ENCODE results near the gene FSTL4.

Gene FSTL4

GRCh38 chr5:133242221-133242835, 370.0 kb downstream of the FSTL4 start:
- DNase-seq = no peak
- intact Hi-C loops (cut with DNase I) = no loop called here

- DNase-seq = no peak
- intact Hi-C loops (cut with DNase I) = no loop called here
Observed at GRCh38 chr5:133241179-133242092, 370.9 kb downstream of the FSTL4 start.

GRCh38 chr5:133240425-133241091, 371.8 kb downstream of the FSTL4 start:
- DNase-seq = peak in 40 of 42 donors; percentile 14 to 91 (median 68)
- intact Hi-C loops (cut with DNase I) = no loop called here

- DNase-seq = peak in 1 of 42 donors; percentile 19
- intact Hi-C loops (cut with DNase I) = no loop called here
Observed at GRCh38 chr5:133238426-133239205, 373.7 kb downstream of the FSTL4 start.

- DNase-seq = peak in 1 of 42 donors; percentile 37
Observed at GRCh38 chr5:133236976-133237375, 375.4 kb downstream of the FSTL4 start.

GRCh38 chr5:133236541-133236951, 375.8 kb downstream of the FSTL4 start:
- intact Hi-C loops (cut with DNase I) = no loop called here
- peak in 5 of 42 donors; percentile 17 to 44 (median 29) for DNase-seq

More at GRCh38 chr5:133236976-133237375, 375.4 kb downstream of the FSTL4 start:
- intact Hi-C loops (cut with DNase I) = no loop called here

GRCh38 chr5:133235696-133236426, 376.5 kb downstream of the FSTL4 start:
- intact Hi-C loops (cut with DNase I) = no loop called here

GRCh38 chr5:133234911-133235310, 377.4 kb downstream of the FSTL4 start:
- intact Hi-C loops (cut with DNase I) = no loop called here
- DNase-seq = peak in 3 of 42 donors; percentile 10 to 19 (median 19)

More at GRCh38 chr5:133235696-133236426, 376.5 kb downstream of the FSTL4 start:
- DNase-seq = peak in 1 of 42 donors; percentile 29

DNA sequence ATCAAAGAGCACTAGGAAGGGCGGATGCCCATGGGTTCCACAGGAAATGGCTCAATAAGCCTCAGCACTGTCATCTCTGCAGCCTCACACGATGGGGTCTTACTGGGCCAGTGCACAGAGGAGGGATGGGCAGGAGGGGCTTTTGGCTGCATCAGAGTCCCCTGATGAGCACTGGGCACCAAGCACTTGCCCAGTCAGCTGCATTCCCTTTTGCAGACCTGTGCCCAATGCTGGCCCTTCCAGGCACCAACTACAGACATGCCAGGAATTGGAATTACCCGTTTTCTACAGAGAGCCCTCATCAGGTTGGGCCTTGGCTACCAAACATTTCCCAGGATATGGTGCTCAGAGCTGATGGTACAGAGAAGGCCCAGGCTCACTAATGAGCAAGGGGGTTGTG, 378.1 kb downstream of the FSTL4 start:
- peak in 1 of 42 donors; percentile 4 for DNase-seq
- intact Hi-C loops (cut with DNase I) = no loop called here

DNA sequence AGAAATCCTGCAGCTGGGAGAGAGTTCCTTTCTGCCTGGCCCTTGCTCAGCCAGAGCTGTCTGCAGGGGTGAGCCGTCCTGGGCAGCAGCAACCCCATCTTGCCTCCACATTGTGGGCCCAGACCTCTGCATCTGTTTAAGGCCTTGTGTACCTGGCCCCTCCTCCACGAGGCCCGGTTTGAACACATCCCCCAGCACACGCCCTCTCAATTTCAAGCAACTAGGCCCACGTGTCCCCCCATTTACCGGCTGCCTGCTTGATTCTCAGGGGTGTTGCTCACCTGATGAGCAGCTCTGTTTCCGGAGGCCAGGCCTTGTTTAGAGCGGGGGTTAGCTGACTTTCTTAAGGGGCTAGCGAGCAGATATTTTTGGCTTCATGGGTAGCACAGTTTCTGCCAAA, 378.7 kb downstream of the FSTL4 start:
- DNase-seq = peak in 1 of 42 donors; percentile 27
- intact Hi-C loops (cut with DNase I) = no loop called here

DNA sequence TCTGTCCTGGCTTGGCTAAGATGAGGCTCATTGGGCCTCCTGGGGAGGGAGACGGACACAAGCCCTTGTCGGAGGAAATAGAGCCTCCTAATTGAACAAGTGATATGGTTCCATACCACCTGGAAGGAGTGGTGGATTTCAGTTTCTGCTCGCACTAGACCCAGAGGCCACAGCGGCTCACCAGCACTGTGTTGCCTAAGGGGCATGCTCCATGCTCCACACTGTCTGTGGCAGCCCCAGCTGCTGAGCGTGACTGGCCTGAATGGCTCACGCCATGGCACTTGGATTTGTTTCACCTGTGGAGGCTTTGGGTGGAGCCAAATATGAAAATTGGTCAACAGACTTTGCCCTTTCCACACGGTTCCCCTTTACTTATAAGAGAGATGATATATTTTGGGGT, 379.4 kb downstream of the FSTL4 start:
- intact Hi-C loops (cut with DNase I) = no loop called here
- DNase-seq = peak in 1 of 42 donors; percentile 22

- DNase-seq = no peak
- intact Hi-C loops (cut with DNase I) = no loop called here
Observed at GRCh38 chr5:133232435-133232834, 379.9 kb downstream of the FSTL4 start.

GRCh38 chr5:133232011-133232410, 380.3 kb downstream of the FSTL4 start:
- DNase-seq = no peak
- intact Hi-C loops (cut with DNase I) = no loop called here

DNA sequence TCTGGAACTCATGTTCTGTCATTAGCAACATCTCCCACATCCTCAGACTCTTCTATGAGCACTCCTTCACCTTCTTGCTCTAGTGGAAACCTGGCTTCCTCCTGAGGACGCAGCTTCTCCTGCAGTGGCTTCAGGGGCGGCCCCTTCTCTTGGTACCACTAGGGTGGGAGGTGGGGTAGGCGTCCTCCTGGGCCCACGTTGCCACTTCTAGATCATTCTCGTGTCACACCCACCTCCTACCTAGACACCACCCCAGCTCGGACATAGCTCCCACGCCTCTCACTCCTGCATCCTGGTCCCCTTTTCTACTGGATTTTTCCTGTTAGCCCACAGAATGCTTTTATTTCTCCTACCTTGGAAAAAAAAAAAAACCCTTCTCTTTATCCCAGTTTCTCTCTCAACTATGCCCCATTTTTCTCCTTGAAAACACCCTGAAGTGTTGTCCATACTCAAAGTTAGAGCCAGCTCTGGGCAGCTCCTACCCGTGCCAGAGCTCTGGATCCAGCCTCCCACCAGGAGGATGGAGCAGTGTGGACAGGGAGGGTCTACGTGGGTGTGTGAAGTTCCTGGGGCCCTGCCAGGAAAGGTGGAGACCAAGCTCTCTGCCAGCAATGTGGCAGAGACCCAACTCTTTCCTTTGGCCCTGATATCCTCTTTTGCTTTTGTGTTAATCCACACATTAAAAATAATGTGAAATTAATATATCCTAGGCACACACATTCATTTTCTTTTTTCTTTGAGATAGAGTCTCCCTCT, 381.3 kb downstream of the FSTL4 start:
- DNase-seq = no peak
- intact Hi-C loops (cut with DNase I) = no loop called here

DNA sequence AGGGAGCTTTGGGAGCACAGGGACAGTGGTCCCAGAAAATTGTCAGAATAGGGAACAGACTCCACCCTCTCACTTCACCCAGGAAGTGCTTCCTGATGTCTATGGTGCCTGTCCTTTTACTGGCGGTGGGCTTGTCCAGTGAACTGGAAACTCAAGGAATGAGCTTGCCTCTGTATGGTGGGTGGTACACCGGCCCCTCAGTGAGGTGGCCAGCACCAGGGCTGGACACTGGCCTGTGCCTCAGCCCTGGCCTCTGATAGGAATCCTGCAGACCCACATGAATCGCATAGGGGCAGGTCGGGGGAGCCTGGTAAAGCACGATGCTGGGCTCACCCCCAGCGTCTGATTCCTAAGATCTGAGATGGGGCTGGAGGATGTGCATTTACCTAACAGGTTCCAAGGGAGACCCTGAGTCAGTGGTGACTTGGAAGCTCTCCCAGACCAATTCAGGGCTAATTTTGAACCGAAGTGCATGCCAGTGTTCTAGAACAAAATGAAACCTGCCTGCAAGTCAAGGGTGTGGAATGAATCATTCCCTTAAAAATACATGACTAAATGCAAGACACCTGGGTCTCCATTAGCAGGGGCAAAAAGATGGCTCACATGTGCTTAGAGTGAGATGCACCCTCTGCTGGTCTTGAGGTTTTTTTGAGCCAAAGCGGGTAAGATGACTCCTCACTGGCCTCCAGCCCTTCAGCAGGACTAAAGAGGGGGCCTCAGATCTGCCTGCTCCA, 382.2 kb downstream of the FSTL4 start:
- peak in 1 of 42 donors; percentile 25 for DNase-seq
- intact Hi-C loops (cut with DNase I) = no loop called here

DNA sequence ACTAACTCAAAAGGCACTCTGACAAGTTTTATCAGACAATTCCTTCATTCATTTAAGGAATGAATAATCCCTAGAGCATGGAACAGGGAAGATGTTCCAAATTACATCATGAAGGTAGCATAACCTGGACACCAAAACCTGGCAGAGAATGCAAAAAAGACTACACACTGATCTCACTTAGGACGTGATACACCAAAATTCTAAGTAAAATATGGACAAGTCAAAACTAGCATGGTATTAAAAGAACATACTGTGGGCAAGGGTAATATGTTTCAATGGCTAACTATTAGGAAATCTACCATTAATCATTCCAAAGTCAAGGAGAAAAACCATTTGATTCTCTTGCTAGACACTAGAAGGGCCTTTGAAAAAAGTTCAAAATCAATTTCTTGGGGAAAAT, 384.0 kb downstream of the FSTL4 start:
- intact Hi-C loops (cut with DNase I) = no loop called here

DNA sequence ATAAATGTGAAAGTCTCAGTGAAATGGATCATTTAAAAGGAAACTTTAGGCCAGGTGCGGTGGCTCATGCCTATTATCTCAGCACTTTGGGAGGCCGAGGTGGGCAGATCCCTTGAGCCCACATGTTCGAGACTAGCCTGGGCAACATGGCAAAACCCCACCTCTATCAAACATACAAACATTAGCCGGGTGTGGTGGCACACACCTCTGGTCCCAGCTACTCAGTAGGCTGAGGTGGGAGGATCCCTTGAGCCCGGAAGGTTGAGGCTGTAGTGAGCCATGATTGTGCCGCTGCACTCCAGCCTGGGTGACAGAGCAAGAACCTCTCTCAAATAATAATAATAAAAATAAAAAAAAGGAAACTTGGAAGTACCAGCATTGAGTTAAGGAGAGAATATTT, 384.4 kb downstream of the FSTL4 start:
- intact Hi-C loops (cut with DNase I) = no loop called here
- DNase-seq = no peak

More for the DNA sequence above, 384.0 kb downstream of the FSTL4 start:
- DNase-seq = no peak

All from head of caudate nucleus (tissue), 42 donors.